Measurements from ENCODE around the gene SHFL.
A peak's percentile ranks its signal among the peaks of the same experiment; 100 is the strongest.

The SHFL gene

GRCh38 chr19:10085641-10086590 is at the start of gene SHFL:
Gene SHFL, plus strand, starts transcription at chr19:10086317. Its CDS starts 111 bp downstream, at chr19:10086428.
- H3K4me3 ChIP-seq (ENCODE audit: low read depth, low read length): peak within 1 kb of the TSS; percentile 82
- no peak for DNase-seq (ENCODE audit: low read depth)

GRCh38 chr19:10036601-10037071 is 49.5 kb upstream of the SHFL start:
- no peak overlapping the region for H3K4me3 ChIP-seq (ENCODE audit: low read depth, low read length)
- no peak for DNase-seq (ENCODE audit: low read depth)

GRCh38 chr19:10037367-10037766 is 48.8 kb upstream of the SHFL start:
- no peak for DNase-seq (ENCODE audit: low read depth)
- no peak overlapping the region for H3K4me3 ChIP-seq (ENCODE audit: low read depth, low read length)

GRCh38 chr19:10037809-10038208 is 48.3 kb upstream of the SHFL start:
- no peak for DNase-seq (ENCODE audit: low read depth)
- no peak overlapping the region for H3K4me3 ChIP-seq (ENCODE audit: low read depth, low read length)

- H3K4me3 ChIP-seq (ENCODE audit: low read depth, low read length): no peak overlapping the region
- DNase-seq (ENCODE audit: low read depth): no peak
Observed at GRCh38 chr19:10043286-10043927, 42.7 kb upstream of the SHFL start.

- no peak for DNase-seq (ENCODE audit: low read depth)
- no peak overlapping the region for H3K4me3 ChIP-seq (ENCODE audit: low read depth, low read length)
Observed at GRCh38 chr19:10044390-10044789, 41.7 kb upstream of the SHFL start.

GRCh38 chr19:10045371-10045770 is 40.7 kb upstream of the SHFL start:
- H3K4me3 ChIP-seq (ENCODE audit: low read depth, low read length): no peak overlapping the region
- DNase-seq (ENCODE audit: low read depth): no peak

- DNase-seq (ENCODE audit: low read depth): no peak
Observed at GRCh38 chr19:10049626-10050025, 36.5 kb upstream of the SHFL start.

GRCh38 chr19:10052602-10053360 is 33.3 kb upstream of the SHFL start:
- no peak overlapping the region for H3K4me3 ChIP-seq (ENCODE audit: low read depth, low read length)
- DNase-seq (ENCODE audit: low read depth): no peak

More at GRCh38 chr19:10049626-10050025, 36.5 kb upstream of the SHFL start:
- H3K4me3 ChIP-seq (ENCODE audit: low read depth, low read length): no peak overlapping the region

GRCh38 chr19:10061717-10062310 is 24.3 kb upstream of the SHFL start:
- no peak for DNase-seq (ENCODE audit: low read depth)
- H3K4me3 ChIP-seq (ENCODE audit: low read depth, low read length): no peak overlapping the region

- DNase-seq (ENCODE audit: low read depth): no peak
- no peak overlapping the region for H3K4me3 ChIP-seq (ENCODE audit: low read depth, low read length)
Observed at GRCh38 chr19:10068205-10068604, 17.9 kb upstream of the SHFL start.

GRCh38 chr19:10069046-10069445 is 17.1 kb upstream of the SHFL start:
- no peak for DNase-seq (ENCODE audit: low read depth)
- H3K4me3 ChIP-seq (ENCODE audit: low read depth, low read length): no peak overlapping the region

- H3K4me3 ChIP-seq (ENCODE audit: low read depth, low read length): no peak overlapping the region
- DNase-seq (ENCODE audit: low read depth): no peak
Observed at GRCh38 chr19:10070730-10071446, 15.2 kb upstream of the SHFL start.

GRCh38 chr19:10074153-10074552 is 12.0 kb upstream of the SHFL start:
- H3K4me3 ChIP-seq (ENCODE audit: low read depth, low read length): no peak overlapping the region
- DNase-seq (ENCODE audit: low read depth): no peak

GRCh38 chr19:10076535-10076934 is 9.6 kb upstream of the SHFL start:
- no peak for DNase-seq (ENCODE audit: low read depth)
- H3K4me3 ChIP-seq (ENCODE audit: low read depth, low read length): no peak overlapping the region

- DNase-seq (ENCODE audit: low read depth): no peak
- H3K4me3 ChIP-seq (ENCODE audit: low read depth, low read length): no peak overlapping the region
Observed at GRCh38 chr19:10078329-10078728, 7.8 kb upstream of the SHFL start.

- no peak for DNase-seq (ENCODE audit: low read depth)
- H3K4me3 ChIP-seq (ENCODE audit: low read depth, low read length): no peak overlapping the region
Observed at GRCh38 chr19:10079031-10079453, 7.1 kb upstream of the SHFL start.

GRCh38 chr19:10083911-10084310 is 2.2 kb upstream of the SHFL start:
- no peak for DNase-seq (ENCODE audit: low read depth)

GRCh38 chr19:10084803-10085202 is 1.3 kb upstream of the SHFL start:
- DNase-seq (ENCODE audit: low read depth): no peak
- H3K4me3 ChIP-seq (ENCODE audit: low read depth, low read length): no peak overlapping the region

More at GRCh38 chr19:10083911-10084310, 2.2 kb upstream of the SHFL start:
- H3K4me3 ChIP-seq (ENCODE audit: low read depth, low read length): no peak overlapping the region
